WERI-Rb-1 (cell line): ENCODE data around the gene ABCC1.

Experiments
- DNase-seq: peaks from one replicate; pipeline ENCODE4 v3.0.0-alpha.2; 2020
- H3K27ac ChIP-seq: fragments of 250-450 bp; sonication (Bioruptor Pico); 2 replicates; pipeline ENCODE4 v1.5.1; 2020; ENCODE audit warnings: mild to moderate bottlenecking, moderate library complexity
- H3K27me3 ChIP-seq: fragments of 250-450 bp; sonication (Bioruptor Pico); 2 replicates; pipeline ENCODE4 v1.5.1; 2021; ENCODE audit warnings: mild to moderate bottlenecking, low read depth, moderate library complexity; ENCODE audit not compliant: insufficient read depth, severe bottlenecking
- H3K36me3 ChIP-seq: fragments of 250-450 bp; sonication (Bioruptor Pico); 2 replicates; pipeline ENCODE4 v1.5.1; 2020; ENCODE audit warnings: mild to moderate bottlenecking, moderate library complexity
- H3K4me3 ChIP-seq: 2 replicates; pipeline ENCODE4 v1.5.1; 2011; ENCODE audit warnings: low read depth, mild to moderate bottlenecking, control low read depth, low read length
- H3K9me3 ChIP-seq: fragments of 250-450 bp; sonication (Bioruptor Pico); 2 replicates; pipeline ENCODE4 v1.5.1; 2021; ENCODE audit warnings: mild to moderate bottlenecking, moderate library complexity; ENCODE audit not compliant: severe bottlenecking
- CTCF ChIP-seq: IDR thresholded peaks from 2 replicates; pipeline ENCODE4 v1.5.1; 2011; ENCODE audit warnings: low read depth, mild to moderate bottlenecking, control low read depth, inconsistent platforms, low read length

The ABCC1 gene

GRCh38 chr16:16118337-16118736 is 168.9 kb downstream of the ABCC1 start:
- no peak for DNase-seq
- no peak for TF ChIP-seq CTCF
- no peaks in the 10 kb centered on the region for H3K27me3 ChIP-seq
- no peak overlapping the region for H3K27ac ChIP-seq
- H3K4me3 ChIP-seq: no peak overlapping the region
- peaks cover 70% of the 10 kb centered on the region for H3K36me3 ChIP-seq
- peaks cover 4% of the 10 kb centered on the region for H3K9me3 ChIP-seq

- Histone ChIP-seq H3K36me3 (peaks cover 67% of the 10 kb centered on the region), H3K4me3 (no peak overlapping the region), H3K27me3 (no peaks in the 10 kb centered on the region), H3K9me3 (peaks cover 9% of the 10 kb centered on the region), H3K27ac (no peak overlapping the region)
- no peak for DNase-seq
- no peak for TF ChIP-seq CTCF
These were observed 170.6 kb downstream of the ABCC1 start for GRCh38 chr16:16120044-16120381.

- peaks cover 63% of the 10 kb centered on the region for H3K36me3 ChIP-seq
- TF ChIP-seq CTCF: no peak
- no peak overlapping the region for H3K27ac ChIP-seq
- H3K4me3 ChIP-seq: no peak overlapping the region
- DNase-seq: peak; percentile 33
- peaks cover 9% of the 10 kb centered on the region for H3K9me3 ChIP-seq
- H3K27me3 ChIP-seq: no peaks in the 10 kb centered on the region
These were observed 171.2 kb downstream of the ABCC1 start for GRCh38 chr16:16120382-16121184.

- Histone ChIP-seq H3K9me3 (peaks cover 9% of the 10 kb centered on the region), H3K36me3 (peaks cover 62% of the 10 kb centered on the region), H3K27ac (no peak overlapping the region), H3K27me3 (no peaks in the 10 kb centered on the region), H3K4me3 (no peak overlapping the region)
- TF ChIP-seq CTCF: no peak
- DNase-seq: no peak
These were observed 171.8 kb downstream of the ABCC1 start for GRCh38 chr16:16121185-16121727.

GRCh38 chr16:16122264-16122663 is 172.8 kb downstream of the ABCC1 start:
- no peak overlapping the region for H3K27ac ChIP-seq
- DNase-seq: no peak
- H3K27me3 ChIP-seq: no peaks in the 10 kb centered on the region
- no peak overlapping the region for H3K4me3 ChIP-seq
- H3K36me3 ChIP-seq: peaks cover 54% of the 10 kb centered on the region
- peaks cover 9% of the 10 kb centered on the region for H3K9me3 ChIP-seq
- TF ChIP-seq CTCF: no peak

GRCh38 chr16:16124438-16124837 is 175.0 kb downstream of the ABCC1 start:
- no peaks in the 10 kb centered on the region for H3K27me3 ChIP-seq
- peak; percentile 19 for DNase-seq
- no peak overlapping the region for H3K27ac ChIP-seq
- peaks cover 46% of the 10 kb centered on the region for H3K36me3 ChIP-seq
- no peak for TF ChIP-seq CTCF
- no peak overlapping the region for H3K4me3 ChIP-seq
- peaks cover 5% of the 10 kb centered on the region for H3K9me3 ChIP-seq
